GM21447 (cell line): ENCODE results near the gene SEMA5A.

Source experiments
- ATAC-seq: cut with Tn5 transposase; IDR thresholded peaks from one replicate; pipeline ENCODE4 v1.9.1; 2021; ENCODE audit not compliant: unreplicated experiment

The SEMA5A gene

DNA sequence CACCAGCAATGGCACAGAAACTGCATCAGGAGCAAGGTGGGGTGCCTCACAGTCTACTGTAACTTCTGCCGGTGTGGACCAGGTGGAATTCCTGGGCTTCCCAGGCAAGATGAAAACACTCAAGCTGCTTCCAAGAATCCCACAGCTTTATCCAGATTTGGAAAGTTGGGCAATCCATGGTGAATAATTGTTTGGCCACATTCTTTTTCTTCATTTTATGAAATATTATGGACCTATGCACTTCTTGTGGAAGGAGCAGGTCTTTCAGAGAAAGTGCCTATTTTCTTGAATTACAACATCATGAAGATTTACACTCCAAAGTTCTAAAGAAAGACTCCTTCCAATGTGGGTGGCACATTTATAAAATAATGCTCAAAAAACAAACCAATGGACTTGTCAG, 503.6 kb downstream of the SEMA5A start:
- ATAC-seq = no peak

DNA sequence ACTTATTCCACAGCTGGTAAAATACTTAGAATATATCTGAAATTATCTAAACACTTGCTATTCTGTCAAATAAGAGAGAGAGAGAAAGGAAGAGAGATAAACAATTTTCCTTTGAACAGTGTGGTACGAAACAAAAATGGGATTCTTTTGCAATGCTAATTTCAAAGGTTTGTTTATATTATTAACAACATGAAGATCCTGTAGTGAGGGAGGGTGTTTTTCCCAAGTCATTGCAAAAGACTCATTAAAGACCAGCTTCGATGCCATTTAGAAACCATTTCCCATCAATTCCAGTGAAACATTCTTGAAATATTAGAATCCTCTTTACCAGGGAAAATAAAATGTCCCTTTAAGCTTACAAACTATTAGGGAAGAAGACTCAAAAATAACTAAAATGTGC, 505.4 kb downstream of the SEMA5A start:
- no peak for ATAC-seq

DNA sequence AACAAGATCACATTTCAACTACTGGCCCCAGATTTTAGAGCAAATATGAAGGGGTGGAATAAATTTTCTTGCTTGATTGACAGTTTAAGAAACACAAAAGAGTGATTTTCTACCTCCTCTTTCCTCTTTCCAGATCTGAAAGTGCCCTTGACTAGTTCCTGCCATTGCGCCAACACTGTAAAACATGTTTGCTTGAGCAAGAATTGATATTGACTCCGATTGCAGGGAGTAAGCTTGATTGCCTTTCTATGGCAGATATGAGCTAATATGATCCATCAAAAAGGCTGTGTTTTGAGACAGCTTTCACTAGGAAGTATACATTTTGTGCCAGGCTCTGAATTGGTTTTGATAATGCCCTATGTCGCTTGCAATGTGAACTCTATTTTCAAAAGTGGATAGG, 508.8 kb downstream of the SEMA5A start:
- ATAC-seq = no peak

DNA sequence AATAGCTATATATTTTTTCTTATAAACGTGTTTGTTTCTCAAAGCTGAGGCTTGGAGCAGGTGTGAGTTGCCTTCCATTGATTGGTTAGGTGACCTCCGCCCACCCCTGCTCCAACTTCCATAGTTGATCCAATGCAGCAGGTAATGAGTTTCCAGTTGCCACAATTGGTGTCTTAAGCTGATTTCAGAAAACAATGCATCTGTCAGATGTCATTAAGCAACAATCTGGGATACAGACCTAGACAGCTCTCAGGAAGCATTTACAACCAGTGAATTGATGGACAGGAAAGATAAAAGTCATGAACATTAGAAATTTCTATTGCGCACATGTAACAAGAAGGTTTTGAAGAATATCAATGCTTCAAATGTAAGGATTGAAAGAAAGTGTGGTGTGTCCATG, 510.5 kb downstream of the SEMA5A start:
- ATAC-seq = no peak

DNA sequence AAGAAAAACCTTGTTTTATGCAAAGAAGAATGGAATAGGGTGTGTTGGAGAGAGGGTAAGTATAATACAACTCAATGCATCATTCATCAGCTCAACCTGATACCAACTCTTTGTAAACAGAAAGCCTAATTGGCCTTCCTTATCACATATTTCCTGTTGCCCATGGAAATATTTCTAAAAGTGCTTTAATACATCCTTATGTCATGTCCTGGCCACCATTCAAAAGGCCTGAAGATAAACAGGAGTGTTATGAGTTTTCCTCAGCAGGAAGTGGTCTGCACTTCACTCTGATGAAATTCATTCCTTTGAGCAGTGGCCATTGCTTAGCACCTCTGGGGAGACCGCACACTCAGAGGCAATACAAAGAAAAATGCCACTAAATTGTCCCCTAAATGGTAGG, 511.2 kb downstream of the SEMA5A start:
- no peak for ATAC-seq

DNA sequence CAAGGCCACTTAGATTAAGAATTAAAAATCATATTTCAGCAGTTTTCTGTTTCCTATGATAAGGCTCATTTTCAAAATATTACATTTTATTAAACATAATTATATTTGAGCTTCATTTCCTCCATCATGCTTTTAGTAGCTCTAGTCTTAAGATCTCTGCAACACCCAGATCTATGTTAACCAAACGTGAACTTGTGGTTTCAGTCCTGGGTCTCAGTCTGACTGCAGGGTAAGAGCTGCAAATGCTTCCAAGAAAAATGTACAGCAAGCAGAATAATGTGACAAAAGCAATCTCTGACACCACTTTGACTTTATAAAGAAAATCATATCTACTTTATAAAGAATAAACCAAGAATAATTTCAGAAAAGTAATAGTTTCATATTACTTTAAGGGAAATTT, 512.4 kb downstream of the SEMA5A start:
- no peak for ATAC-seq

DNA sequence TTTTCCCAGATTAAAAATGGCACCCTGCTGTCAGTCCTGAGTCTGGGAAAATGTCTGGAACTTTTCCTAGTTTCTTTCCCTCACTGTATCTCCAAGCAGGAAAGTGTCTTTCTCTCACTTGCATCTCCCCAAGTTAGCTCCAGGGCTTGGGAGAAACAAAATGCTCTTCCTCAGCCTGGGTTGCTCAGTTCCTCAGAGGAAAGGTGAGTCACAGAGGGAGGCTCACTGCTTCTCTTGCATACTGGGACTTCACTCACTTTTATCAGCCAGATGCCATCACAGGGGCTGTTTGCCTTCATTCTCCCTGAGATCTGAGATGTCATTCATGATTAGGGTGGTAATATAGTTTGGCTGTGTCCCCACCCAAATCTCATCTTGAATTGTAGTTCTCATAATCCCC, 519.9 kb downstream of the SEMA5A start:
- no peak for ATAC-seq

DNA sequence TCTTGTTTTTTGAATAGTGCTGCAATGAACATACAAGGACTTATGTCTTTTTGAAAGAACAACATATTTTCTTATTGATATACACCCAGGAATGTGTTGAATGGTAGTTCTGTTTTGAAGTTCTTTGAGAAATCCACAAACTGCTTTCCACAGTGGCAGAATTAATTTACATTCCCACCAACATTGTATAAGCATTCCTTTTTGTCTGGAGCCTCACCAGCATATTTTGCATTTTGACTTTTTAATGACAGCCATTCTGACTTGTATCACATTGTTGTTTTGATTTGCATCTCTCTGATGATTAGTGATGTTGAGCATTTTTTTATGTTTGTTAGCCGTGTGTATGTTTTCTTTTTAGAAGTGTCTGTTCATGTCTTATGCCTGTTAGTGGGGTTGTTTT, 524.9 kb downstream of the SEMA5A start:
- no peak for ATAC-seq

DNA sequence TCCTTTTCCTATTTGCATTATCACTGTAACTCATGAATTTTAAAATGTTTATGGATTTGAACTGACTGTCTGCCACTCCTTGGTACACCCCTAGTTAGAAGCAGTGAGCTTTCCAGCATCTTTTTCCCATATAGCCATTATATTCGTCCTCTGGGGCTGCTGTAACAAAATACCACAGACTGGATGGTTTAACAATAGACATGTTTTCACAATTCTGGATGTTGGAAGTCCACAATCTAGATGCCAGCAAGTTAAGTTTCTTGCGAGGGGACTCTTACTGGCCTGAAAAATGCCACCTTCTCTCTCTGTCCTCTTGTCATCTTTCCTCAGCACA, 530.0 kb downstream of the SEMA5A start:
- ATAC-seq = no peak

DNA sequence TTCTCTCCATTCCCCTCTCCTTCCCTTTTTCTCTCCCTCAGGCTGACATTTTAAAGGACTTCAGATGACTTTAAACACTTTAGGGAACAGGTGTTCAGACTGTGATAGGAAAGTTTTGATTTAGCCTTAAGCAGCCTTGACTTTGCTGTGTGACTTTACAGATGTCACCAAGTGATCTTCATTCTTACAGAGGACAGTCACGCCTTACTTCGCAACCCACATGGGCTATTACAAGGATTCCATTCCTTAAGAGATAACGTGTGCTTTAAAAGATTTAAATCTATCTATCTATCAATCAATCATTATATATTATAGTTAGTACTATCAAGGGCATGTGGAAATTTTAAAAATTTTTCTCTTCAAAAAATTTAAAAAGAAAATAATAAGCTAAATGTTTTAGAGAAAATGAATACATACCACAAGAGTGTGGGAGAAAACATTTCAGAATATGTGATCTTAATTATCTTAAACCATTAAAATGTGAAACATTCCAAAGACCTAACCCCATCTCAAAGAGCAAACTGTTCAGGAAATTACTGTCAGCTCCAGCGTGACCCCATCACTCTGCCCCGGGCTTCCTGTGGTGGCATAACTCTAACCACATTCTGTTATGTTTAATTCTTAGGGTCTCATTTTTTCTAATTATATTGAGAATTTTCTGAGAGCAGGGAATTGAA, 530.5 kb downstream of the SEMA5A start:
- ATAC-seq = no peak

DNA sequence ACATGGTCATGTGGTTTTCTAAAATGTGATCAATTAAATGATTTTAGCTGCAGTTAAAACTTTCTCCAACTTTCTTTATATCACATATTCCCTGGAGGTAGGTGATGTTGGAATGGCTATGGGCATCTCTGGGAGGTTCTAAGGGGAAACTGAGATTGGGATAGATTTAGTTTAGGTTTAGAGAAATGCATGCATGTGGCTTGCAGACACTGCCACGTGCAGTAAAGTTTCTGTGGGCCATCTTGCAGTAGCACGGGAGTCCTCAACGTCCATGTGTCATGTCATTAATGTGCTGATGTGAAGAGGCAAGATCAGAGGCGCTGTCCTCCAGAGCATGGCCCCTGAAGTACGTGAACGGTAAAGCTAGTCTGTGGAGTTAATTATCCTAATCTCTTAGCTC, 532.7 kb downstream of the SEMA5A start:
- ATAC-seq = no peak

DNA sequence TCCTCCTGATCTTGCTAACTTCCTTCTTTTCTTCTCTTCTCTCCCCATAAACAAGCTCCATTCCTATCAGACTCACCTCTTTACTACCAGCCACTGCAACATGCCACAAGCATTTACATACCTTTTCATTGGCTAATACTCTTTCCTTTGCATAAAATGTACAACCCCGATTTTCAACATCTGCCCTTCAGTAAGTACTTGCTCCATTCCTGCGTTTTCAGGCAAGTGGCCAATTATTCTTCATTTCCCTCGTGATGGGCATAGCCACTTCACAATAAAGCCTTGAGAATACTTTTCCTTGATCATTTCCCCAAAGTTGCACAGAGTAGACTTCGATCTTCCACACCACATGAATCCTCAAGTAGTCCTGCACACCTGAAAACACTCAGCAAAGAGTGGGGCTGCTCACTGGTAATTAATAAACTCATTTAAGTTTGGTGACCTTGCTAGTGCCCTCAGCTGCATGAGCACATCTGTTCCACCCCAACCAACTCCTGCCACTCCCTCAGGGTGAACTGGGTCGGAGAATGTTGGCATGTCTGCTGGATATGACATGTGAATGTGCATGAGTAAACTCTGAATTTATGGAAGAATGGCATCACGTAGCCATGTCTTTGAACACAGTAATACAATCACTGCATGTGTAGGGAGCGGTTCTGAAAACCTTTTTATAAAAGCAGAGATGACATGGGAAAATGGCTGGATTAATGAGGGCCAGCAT, 535.8 kb downstream of the SEMA5A start:
- no peak for ATAC-seq

DNA sequence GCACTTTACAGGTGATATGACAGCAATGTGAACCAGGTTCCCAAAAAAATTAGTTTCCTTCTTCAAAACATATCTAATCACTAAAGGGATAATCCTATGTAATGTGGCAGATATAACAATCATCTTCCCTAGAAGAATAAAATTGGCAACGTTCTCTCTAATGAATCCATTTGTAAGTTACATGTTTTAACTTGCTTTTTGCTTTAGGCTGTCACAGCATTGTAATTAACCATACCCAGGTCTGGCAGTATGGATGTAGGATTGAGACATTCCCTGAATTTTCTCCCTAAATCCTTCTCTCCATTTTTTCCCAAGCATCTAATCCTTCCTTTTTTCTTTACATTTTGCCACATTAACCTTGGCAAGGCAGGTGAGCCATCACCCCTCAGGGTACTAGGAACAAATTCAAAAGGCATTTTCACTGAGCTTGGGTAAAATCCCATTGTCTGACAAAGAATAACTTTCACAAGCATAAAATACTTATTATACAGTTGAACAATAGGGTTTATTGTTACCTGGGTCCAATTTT, 548.3 kb downstream of the SEMA5A start:
- no peak for ATAC-seq

DNA sequence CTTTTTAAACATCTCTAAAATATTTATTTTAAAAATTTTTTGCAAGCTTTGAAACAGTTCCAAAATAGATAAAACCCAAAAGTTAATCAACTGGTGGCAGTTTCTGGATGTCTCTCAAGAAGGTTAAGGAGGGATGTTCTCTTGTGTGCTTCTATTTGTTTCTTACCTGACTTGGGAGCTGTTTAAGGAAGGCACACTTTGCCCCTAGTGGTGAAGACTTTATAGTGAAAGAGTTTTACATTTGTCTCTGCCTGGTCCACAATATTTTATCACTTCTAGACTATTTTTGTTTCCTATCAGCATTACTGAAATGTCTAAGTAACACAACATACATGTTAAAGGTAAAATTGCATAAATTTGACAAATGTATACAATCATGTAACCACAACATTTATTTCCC, 552.8 kb downstream of the SEMA5A start:
- ATAC-seq = no peak
